Astrocyte (in vitro differentiated cells and primary cell): ENCODE measurements around the gene GRAMD2A. TPM values are rescaled to one million over a fixed set of nuclear protein-coding genes. Genes with fewer than 3 reads are reported as not detected.

Experiments used
- DNase-seq: peaks from one replicate; pipeline ENCODE4 v3.0.0-alpha.2; 2010; ENCODE audit warnings: low read depth
- FAIRE-seq: peaks from 2 replicates; lab custom pipeline; 2011; peaks lifted over from hg19 to GRCh38; lab: Jason Lieb, UNC
- H2AFZ ChIP-seq: 2 replicates; pipeline ENCODE4 v1.6.0; 2012; ENCODE audit warnings: low read depth, low read length, inconsistent platforms
- H3K27ac ChIP-seq: 2 replicates; pipeline ENCODE4 v1.5.1; 2011; ENCODE audit warnings: low read depth, low read length, inconsistent platforms
- H3K27me3 ChIP-seq: 2 replicates; pipeline ENCODE4 v1.6.0; 2011; ENCODE audit warnings: low read length, inconsistent platforms; ENCODE audit not compliant: insufficient read depth
- H3K36me3 ChIP-seq: 2 replicates; pipeline ENCODE4 v1.5.1; 2011; ENCODE audit warnings: low read length, inconsistent platforms; ENCODE audit not compliant: insufficient read depth
- H3K4me1 ChIP-seq: 2 replicates; pipeline ENCODE4 v1.5.1; 2011; ENCODE audit warnings: low read length, inconsistent platforms; ENCODE audit not compliant: insufficient read depth
- H3K4me2 ChIP-seq: 2 replicates; pipeline ENCODE4 v1.6.0; 2012; ENCODE audit warnings: low read length, inconsistent platforms
- H3K4me3 ChIP-seq: 2 replicates; pipeline ENCODE4 v1.5.1; 2011; ENCODE audit warnings: low read depth, mild to moderate bottlenecking, low read length, inconsistent platforms; ENCODE audit not compliant: insufficient read depth
- H3K79me2 ChIP-seq: 2 replicates; pipeline ENCODE4 v1.6.0; 2012; ENCODE audit warnings: mild to moderate bottlenecking, low read length, inconsistent platforms; ENCODE audit not compliant: insufficient read depth
- H3K9ac ChIP-seq: 2 replicates; pipeline ENCODE4 v1.6.0; 2012; ENCODE audit warnings: mild to moderate bottlenecking, low read length, inconsistent platforms
- H3K9me3 ChIP-seq: 2 replicates; pipeline ENCODE4 v1.5.1; 2012; ENCODE audit warnings: low read depth, mild to moderate bottlenecking, low read length, inconsistent platforms; ENCODE audit not compliant: insufficient read depth
- H4K20me1 ChIP-seq: 2 replicates; pipeline ENCODE4 v1.6.0; 2012; ENCODE audit warnings: low read length, inconsistent platforms; ENCODE audit not compliant: insufficient read depth
- H3K27ac Mint-ChIP-seq: one replicate; pipeline ENCODE4 v1.8.0; 2021; ENCODE audit warnings: mild to moderate bottlenecking, mixed read lengths; ENCODE audit not compliant: unreplicated experiment
- H3K27me3 Mint-ChIP-seq: one replicate; pipeline ENCODE4 v1.8.0; 2021; ENCODE audit warnings: low read depth, mixed read lengths; ENCODE audit not compliant: unreplicated experiment
- H3K36me3 Mint-ChIP-seq: one replicate; pipeline ENCODE4 v1.8.0; 2021; ENCODE audit warnings: low read depth, mixed read lengths; ENCODE audit not compliant: unreplicated experiment
- H3K4me1 Mint-ChIP-seq: one replicate; pipeline ENCODE4 v1.8.0; 2021; ENCODE audit warnings: low read depth, mixed read lengths; ENCODE audit not compliant: unreplicated experiment
- H3K4me3 Mint-ChIP-seq: one replicate; pipeline ENCODE4 v1.8.0; 2021; ENCODE audit warnings: mild to moderate bottlenecking, moderate library complexity, mixed read lengths; ENCODE audit not compliant: unreplicated experiment
- H3K9me3 Mint-ChIP-seq: one replicate; pipeline ENCODE4 v1.8.0; 2021; ENCODE audit warnings: mild to moderate bottlenecking, mixed read lengths; ENCODE audit not compliant: unreplicated experiment
- CTCF ChIP-seq: IDR thresholded peaks from 2 replicates; pipeline ENCODE4 v1.5.1; 2011; ENCODE audit warnings: low read depth, mild to moderate bottlenecking, inconsistent platforms, low read length, moderate library complexity; ENCODE audit not compliant: insufficient read depth
- EZH2 ChIP-seq: IDR thresholded peaks from 2 replicates; pipeline ENCODE4 v1.6.1; 2012; ENCODE audit warnings: mild to moderate bottlenecking, low read length, inconsistent platforms; ENCODE audit not compliant: insufficient read depth
- total RNA-seq: library from RNA; stranded (reverse); gene quantifications from 2 replicates; pipeline ENCODE4 v1.2.1, GENCODE V29; 2021

Gene GRAMD2A
- total RNA-seq, 1 donor from 2014 or later, result 0.68 TPM

- Mint-ChIP-seq H3K27me3 (no peaks in the 10 kb centered on the region), H3K27ac (peak overlapping the region; percentile 96), H3K4me1 (peaks cover 48% of the 10 kb centered on the region), H3K36me3 (peaks cover 36% of the 10 kb centered on the region), H3K4me3 (peak overlapping the region; percentile 100), H3K9me3 (no peaks in the 10 kb centered on the region)
- H3K4me2 ChIP-seq, result peak overlapping the region; percentile 90
- H3K9me3 ChIP-seq, result no peaks in the 10 kb centered on the region
- H3K36me3 ChIP-seq, result peaks cover 27% of the 10 kb centered on the region
- H3K27me3 ChIP-seq, result no peaks in the 10 kb centered on the region
- peak overlapping the region; percentile 78 for H3K4me3 ChIP-seq
- peaks cover 85% of the 10 kb centered on the region for H3K79me2 ChIP-seq
- peak overlapping the region; percentile 87 for H3K27ac ChIP-seq
- H3K9ac ChIP-seq, result peak overlapping the region; percentile 71
- no peak for FAIRE-seq
- H2AFZ ChIP-seq, result no peak overlapping the region
- H4K20me1 ChIP-seq, result peaks cover 70% of the 10 kb centered on the region
- peak; percentile 91 for DNase-seq
- H3K4me1 ChIP-seq, result peaks cover 57% of the 10 kb centered on the region
- TF ChIP-seq CTCF (no peak), EZH2 (no peak)
These were observed 29.6 kb upstream of the GRAMD2A start for GRCh38 chr15:72227192-72227586.

GRCh38 chr15:72223278-72223677 lies 25.7 kb upstream of the GRAMD2A start:
- H3K9me3 ChIP-seq, result no peaks in the 10 kb centered on the region
- Mint-ChIP-seq H3K36me3 (peaks cover 52% of the 10 kb centered on the region), H3K27ac (peak overlapping the region; percentile 44), H3K4me3 (peak overlapping the region; percentile 70), H3K27me3 (no peaks in the 10 kb centered on the region), H3K9me3 (no peaks in the 10 kb centered on the region), H3K4me1 (peaks cover 81% of the 10 kb centered on the region)
- H3K79me2 ChIP-seq, result peaks cover 93% of the 10 kb centered on the region
- peaks cover 89% of the 10 kb centered on the region for H4K20me1 ChIP-seq
- TF ChIP-seq EZH2, result no peak
- no peak for TF ChIP-seq CTCF
- FAIRE-seq (no peak), DNase-seq (no peak)
- H3K27me3 ChIP-seq, result no peaks in the 10 kb centered on the region
- H3K27ac ChIP-seq, result no peak overlapping the region
- no peak overlapping the region for H2AFZ ChIP-seq
- H3K4me3 ChIP-seq, result no peak overlapping the region
- peak overlapping the region; percentile 27 for H3K9ac ChIP-seq
- peaks cover 51% of the 10 kb centered on the region for H3K4me1 ChIP-seq
- peak overlapping the region; percentile 40 for H3K4me2 ChIP-seq
- peaks cover 57% of the 10 kb centered on the region for H3K36me3 ChIP-seq

- peaks cover 85% of the 10 kb centered on the region for H3K4me1 Mint-ChIP-seq
- Histone ChIP-seq H3K36me3 (peaks cover 63% of the 10 kb centered on the region), H3K9ac (no peak overlapping the region), H3K9me3 (no peaks in the 10 kb centered on the region), H4K20me1 (peaks cover 94% of the 10 kb centered on the region), H3K4me2 (peak overlapping the region; percentile 40), H3K4me1 (peaks cover 49% of the 10 kb centered on the region), H3K79me2 (peaks cover 96% of the 10 kb centered on the region), H3K27ac (no peak overlapping the region), H3K4me3 (no peak overlapping the region), H2AFZ (no peak overlapping the region), H3K27me3 (no peaks in the 10 kb centered on the region)
- H3K4me3 Mint-ChIP-seq, result peak overlapping the region; percentile 41
- DNase-seq (peak; percentile 20), FAIRE-seq (no peak)
- H3K36me3 Mint-ChIP-seq, result peaks cover 54% of the 10 kb centered on the region
- H3K27me3 Mint-ChIP-seq, result no peaks in the 10 kb centered on the region
- peak overlapping the region; percentile 59 for H3K27ac Mint-ChIP-seq
- TF ChIP-seq EZH2 (no peak), CTCF (no peak)
- no peaks in the 10 kb centered on the region for H3K9me3 Mint-ChIP-seq
These were observed 24.8 kb upstream of the GRAMD2A start for GRCh38 chr15:72222393-72222792.
